ENCODE results near the gene DTYMK. TPM values are rescaled to one million over a fixed set of nuclear protein-coding genes. Genes with fewer than 3 reads are reported as not detected.

Gene DTYMK
- total and polyA plus RNA-seq, 2 of the 4 experiments (the other 2 are of a cell fraction): 31.7 to 50.1 TPM

DNA sequence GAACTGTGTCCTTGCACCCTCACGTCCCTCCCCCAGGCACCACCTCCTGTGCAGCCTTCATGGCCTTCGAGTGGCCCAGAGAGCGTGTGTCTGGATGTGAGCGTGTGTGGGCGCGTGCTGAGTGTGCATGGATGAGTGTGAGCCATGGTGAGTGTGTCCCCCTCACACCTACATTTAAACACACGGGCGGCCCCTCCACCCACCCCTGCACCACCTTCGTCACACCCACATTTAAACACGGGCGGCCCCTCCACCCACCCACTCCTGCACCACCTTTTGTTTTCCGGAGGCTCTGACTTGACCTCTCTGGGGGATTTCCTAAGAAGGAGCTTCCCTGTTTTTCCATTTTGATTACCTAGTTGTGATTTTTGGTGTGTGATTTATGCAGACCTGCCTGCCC lies 17.8 kb downstream of the DTYMK start:
- CTCF ChIA-PET: no interaction called here

More for the DNA sequence above, 17.8 kb downstream of the DTYMK start:
- no peak overlapping the region for H3K56ac ChIP-seq (ENCODE audit: extremely low read depth, insufficient read depth, low read length)
- H2AK5ac ChIP-seq (ENCODE audit: low read depth, low read length): no peak overlapping the region
- no TSS peak for BruUV-seq (replicated peaks)
- no peak overlapping the region for H3K4me2 ChIP-seq (ENCODE audit: low read depth, low read length)
- TF ChIP-seq, protein P1, sequence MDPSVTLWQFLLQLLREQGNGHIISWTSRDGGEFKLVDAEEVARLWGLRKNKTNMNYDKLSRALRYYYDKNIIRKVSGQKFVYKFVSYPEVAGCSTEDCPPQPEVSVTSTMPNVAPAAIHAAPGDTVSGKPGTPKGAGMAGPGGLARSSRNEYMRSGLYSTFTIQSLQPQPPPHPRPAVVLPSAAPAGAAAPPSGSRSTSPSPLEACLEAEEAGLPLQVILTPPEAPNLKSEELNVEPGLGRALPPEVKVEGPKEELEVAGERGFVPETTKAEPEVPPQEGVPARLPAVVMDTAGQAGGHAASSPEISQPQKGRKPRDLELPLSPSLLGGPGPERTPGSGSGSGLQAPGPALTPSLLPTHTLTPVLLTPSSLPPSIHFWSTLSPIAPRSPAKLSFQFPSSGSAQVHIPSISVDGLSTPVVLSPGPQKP (IDR thresholded peaks at IDR 0.05; ENCODE audit: borderline replicate concordance, low read depth, low read length): no peak
- TF ChIP-seq NFE2L2 (IDR thresholded peaks at IDR 0.05; ENCODE audit: low read depth, low read length) (no peak), RCOR1 (IDR thresholded peaks at IDR 0.05; ENCODE audit: insufficient replicate concordance, low read length) (no peak), BHLHE40 (IDR thresholded peaks at IDR 0.05; ENCODE audit: low read depth, low read length) (no peak), CEBPB (IDR thresholded peaks at IDR 0.05; ENCODE audit: low read depth, low read length) (no peak), MAFK (IDR thresholded peaks at IDR 0.05; ENCODE audit: low read depth, low read length) (no peak), MXI1 (IDR thresholded peaks at IDR 0.05; ENCODE audit: borderline replicate concordance, low read depth, low read length) (no peak), SMC3 (IDR thresholded peaks at IDR 0.05; ENCODE audit: low read depth, low read length) (no peak)
- TF ChIP-seq, protein P2, sequence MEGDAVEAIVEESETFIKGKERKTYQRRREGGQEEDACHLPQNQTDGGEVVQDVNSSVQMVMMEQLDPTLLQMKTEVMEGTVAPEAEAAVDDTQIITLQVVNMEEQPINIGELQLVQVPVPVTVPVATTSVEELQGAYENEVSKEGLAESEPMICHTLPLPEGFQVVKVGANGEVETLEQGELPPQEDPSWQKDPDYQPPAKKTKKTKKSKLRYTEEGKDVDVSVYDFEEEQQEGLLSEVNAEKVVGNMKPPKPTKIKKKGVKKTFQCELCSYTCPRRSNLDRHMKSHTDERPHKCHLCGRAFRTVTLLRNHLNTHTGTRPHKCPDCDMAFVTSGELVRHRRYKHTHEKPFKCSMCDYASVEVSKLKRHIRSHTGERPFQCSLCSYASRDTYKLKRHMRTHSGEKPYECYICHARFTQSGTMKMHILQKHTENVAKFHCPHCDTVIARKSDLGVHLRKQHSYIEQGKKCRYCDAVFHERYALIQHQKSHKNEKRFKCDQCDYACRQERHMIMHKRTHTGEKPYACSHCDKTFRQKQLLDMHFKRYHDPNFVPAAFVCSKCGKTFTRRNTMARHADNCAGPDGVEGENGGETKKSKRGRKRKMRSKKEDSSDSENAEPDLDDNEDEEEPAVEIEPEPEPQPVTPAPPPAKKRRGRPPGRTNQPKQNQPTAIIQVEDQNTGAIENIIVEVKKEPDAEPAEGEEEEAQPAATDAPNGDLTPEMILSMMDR (conservative IDR thresholded peaks at IDR 0.05; ENCODE audit: low read depth, low read length): no peak
- TF ChIP-seq, protein P3, sequence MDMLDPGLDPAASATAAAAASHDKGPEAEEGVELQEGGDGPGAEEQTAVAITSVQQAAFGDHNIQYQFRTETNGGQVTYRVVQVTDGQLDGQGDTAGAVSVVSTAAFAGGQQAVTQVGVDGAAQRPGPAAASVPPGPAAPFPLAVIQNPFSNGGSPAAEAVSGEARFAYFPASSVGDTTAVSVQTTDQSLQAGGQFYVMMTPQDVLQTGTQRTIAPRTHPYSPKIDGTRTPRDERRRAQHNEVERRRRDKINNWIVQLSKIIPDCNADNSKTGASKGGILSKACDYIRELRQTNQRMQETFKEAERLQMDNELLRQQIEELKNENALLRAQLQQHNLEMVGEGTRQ (IDR thresholded peaks at IDR 0.05; ENCODE audit: low read depth, low read length): no peak
- H3K27ac ChIP-seq (ENCODE audit: insufficient read depth, low read length): no peak overlapping the region
- no peak overlapping the region for H2AK9ac ChIP-seq (replicated peaks; ENCODE audit: low read depth, low read length, poor library complexity)
- no peak overlapping the region for H2AFZ ChIP-seq (replicated peaks; ENCODE audit: low read length, poor library complexity)
- no peak overlapping the region for H3K23ac ChIP-seq (ENCODE audit: low read depth, low read length)
- peaks cover 52% of the 10 kb centered on the region for H3K36me3 ChIP-seq (ENCODE audit: control insufficient read depth, insufficient read depth, low read length)
- no peak overlapping the region for H2BK5ac ChIP-seq (ENCODE audit: low read depth, low read length, poor library complexity, severe bottlenecking)
- H3K4ac ChIP-seq (ENCODE audit: low read depth, low read length): no peak overlapping the region
- no peak overlapping the region for H2BK120ac ChIP-seq (ENCODE audit: low read depth, low read length)
- in situ Hi-C loops (cut with MboI; ENCODE audit: low sequenced_read_pairs) (loop anchor here (5.0 to 25.0 kb wide), 2 partner anchors 208 to 807 kb away; partner anchors contain the start of gene AGXT), intact Hi-C loops (cut with micrococcal nuclease) (no loop called here), dilution Hi-C loops (cut with HindIII; ENCODE audit: low sequenced_read_pairs, unreplicated experiment) (no loop called here)
- H3K4me1 ChIP-seq (ENCODE audit: control insufficient read depth, insufficient read depth, low read length): peaks cover 15% of the 10 kb centered on the region
- H3K14ac ChIP-seq (replicated peaks; ENCODE audit: low read depth, low read length): no peak overlapping the region
- H3K27me3 ChIP-seq (ENCODE audit: control insufficient read depth, insufficient read depth, low read length): no peaks in the 10 kb centered on the region
- no peak overlapping the region for H3K4me3 ChIP-seq (ENCODE audit: insufficient read depth, low read depth, low read length)
- H3K9ac ChIP-seq (ENCODE audit: low read depth, low read length): no peak overlapping the region
- DNase-seq (no peak), ATAC-seq (ENCODE audit: low read depth) (no peak)
- WGBS, 2 experiments (ENCODE audit: extremely low coverage in 2 of 2, insufficient read length in 1 of 2): no CpG with 5 or more reads among the region's 12 CpGs
- H3K18ac ChIP-seq (ENCODE audit: low read depth, low read length): no peak overlapping the region
- H3K9me1 ChIP-seq (ENCODE audit: insufficient read depth, low read length): peaks cover 3% of the 10 kb centered on the region; the same call in 1 of the 2 replicates
- peaks cover 16% of the 10 kb centered on the region for H4K20me1 ChIP-seq (ENCODE audit: insufficient read depth, low read length)
- H3K79me1 ChIP-seq (ENCODE audit: low read depth in 1 of 2, low read length in 2 of 2): peaks cover 3 to 15% of the 10 kb centered on the region in 2 experiments; a peak in 3 of 4 replicates
- no peak overlapping the region for H2BK20ac ChIP-seq (ENCODE audit: low read depth, low read length)
- no peak overlapping the region for H4K5ac ChIP-seq (ENCODE audit: low read depth, low read length)
- H3K9me3 ChIP-seq (ENCODE audit: control insufficient read depth, insufficient read depth, low read length): no peaks in the 10 kb centered on the region
- H2BK15ac ChIP-seq (ENCODE audit: low read depth, low read length): no peak overlapping the region
- H4K91ac ChIP-seq (ENCODE audit: insufficient read depth, low read depth, low read length): no peak overlapping the region
- POLR2A ChIA-PET (ENCODE audit: unreplicated experiment): no interaction called here
- no peak overlapping the region for H4K8ac ChIP-seq (ENCODE audit: low read depth in 2 of 2, low read length in 2 of 2)
